ENCODE data around the gene DAPL1.

Gene DAPL1, protein sequence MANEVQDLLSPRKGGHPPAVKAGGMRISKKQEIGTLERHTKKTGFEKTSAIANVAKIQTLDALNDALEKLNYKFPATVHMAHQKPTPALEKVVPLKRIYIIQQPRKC

DNA sequence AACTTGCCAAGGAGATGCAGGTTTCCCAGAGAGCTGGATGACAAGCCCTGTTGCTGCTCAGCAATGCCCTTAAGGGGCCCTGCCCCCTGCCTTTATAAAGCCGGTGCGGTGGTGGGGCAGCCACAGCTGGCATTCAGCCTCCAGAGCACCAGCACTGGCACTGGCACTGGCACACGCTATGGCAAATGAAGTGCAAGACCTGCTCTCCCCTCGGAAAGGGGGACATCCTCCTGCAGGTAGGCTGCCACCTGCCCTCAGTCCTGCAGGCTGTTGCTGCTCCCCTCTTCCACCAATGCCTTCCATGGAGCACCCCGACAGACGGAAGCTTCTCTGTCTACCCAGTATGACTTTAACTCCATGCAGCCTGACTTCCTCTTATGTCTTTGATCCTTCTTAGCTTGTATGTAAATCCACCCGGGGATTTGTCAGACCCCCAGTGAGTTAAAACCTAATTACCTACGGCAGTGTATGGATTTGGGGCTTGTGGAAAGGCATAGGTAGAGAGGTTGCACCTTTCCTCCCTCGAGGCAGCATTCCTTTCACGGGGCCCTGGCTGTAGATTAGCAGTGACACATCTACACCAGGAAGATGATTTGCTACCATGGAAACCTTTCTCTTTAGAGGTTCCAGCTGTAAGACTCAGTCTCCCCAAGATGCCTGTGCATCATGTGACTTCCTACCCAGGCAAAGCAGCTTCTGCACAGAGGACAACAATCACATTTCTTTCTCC is at the start of gene DAPL1:
Gene DAPL1, plus strand, starts transcription at position 123 of the 730 bp plus-strand sequence. Its CDS starts 56 bp downstream, at position 179.
- no peak for DNase-seq

DNA sequence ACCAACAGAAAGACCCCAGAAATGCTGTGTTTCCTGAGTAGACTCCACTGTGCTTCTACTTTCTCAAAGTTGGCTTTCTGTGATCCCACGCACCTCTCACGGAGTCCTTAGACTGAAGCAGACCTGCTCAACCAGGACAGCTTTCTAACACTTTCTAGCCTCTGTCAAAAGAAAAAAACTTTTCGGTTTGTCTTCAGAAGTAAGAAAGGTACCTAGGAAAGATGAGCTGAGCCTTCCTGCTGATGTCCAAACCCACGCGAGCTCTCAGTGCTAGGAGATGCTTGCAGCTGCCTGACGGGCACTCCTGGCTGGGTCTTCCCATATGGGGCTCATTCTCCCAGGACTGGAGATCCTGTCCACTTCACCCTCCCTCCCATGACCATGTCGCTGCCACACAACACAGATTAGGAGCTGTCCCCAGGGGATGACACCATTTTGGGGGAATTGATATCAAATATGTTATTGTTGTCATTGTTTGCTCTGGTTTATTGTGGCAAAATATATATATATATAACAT is 49.2 kb upstream of the DAPL1 start:
- no peak for DNase-seq

DNA sequence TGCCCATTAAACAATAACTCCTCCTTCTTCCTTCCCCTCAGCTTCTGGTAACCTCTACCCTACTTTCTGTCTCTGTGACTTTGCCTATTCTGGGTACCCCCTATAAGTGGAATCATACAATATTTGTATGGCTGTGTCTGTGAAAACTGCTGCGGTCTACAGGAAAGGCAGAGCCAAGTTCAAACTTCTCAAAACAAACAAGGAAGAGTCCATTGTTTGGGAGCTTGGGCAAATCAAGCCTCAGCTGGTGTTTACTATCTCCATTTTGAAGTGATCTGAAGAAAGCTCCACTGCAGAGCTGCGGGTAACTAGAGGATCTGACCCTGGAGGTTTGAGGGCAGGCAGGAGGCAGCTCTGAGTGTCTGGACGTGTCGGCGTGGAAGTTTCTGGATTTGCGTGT is 48.6 kb upstream of the DAPL1 start:
- DNase-seq = no peak

DNA sequence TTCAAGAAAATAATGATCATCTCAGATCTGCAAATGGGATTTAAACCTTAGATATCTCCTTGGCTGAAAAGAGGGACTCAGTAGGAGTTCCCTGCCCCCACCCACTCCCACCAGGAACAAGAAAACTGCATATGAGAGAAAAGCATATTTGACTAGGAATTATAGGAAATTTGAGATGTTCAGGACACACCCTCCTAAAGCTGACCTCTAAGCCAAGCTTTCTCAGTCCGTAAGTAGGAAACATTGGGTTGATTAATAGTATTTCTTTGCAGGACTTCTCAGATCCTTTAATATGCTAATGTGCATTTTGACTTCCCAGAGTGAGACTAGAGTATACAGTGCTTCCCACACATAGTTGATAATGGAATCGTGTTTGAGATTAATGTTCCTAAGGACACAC is 47.8 kb upstream of the DAPL1 start:
- DNase-seq = no peak

DNA sequence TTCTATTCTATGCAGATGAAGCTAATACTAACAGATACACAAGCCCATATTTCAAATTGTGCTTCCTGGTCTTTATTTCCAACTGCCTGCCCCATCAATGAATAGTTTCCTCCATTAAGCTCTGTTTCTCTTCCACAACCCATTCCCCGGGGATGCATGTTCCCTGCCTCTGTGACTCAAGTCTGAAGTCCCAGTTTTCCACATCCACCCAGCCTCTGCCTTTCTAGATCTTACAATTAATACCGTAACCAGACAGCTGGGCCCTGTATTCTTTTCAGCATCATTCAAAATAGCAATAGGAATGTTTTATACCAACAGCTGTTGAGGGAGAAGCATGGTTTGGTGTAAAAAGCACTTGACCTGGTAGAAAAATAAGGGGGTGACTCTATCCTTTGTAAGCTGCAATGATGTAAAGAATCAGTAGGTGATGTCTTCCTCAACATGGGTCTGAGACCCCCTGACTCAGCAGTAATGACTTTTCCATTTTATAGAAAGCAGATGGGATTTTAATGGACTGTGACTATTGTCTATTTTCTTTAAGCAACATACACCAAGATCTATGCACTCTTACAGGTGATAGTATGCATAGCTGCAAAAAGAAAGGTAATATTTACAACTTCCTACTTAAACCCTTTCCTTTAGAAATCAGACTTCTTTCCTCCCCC is 46.1 kb upstream of the DAPL1 start:
- DNase-seq = no peak

DNA sequence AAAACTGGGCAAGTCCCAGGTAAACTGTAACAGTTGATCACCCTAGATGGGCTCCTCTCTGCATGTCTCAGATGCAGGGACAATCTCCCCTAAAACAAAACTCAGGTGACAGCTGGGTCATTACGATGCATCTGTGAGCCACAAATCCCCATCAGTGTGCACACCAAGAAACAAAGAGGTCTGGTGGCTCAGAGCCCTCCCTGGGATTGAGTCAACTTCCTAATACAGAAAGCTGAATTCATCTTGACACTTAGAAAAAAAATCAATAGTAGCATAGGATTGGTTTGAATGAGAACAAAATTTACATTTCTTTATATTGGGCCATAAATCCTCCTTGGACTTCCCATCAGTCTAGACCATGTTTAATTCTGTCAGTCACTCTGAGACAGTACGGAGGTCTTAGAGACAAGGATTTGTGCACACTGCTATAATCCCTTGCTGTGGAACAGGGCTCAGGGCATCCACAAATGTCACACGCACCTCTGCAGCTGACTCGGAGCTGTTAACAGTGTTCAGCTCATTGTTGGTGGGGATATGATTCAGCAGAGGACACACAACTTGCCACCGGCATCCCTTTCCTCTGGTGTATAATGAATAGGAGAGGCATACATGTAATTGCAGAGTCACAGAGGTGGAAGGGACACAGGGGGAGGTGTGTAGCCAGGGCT is 44.5 kb upstream of the DAPL1 start:
- no peak for DNase-seq

DNA sequence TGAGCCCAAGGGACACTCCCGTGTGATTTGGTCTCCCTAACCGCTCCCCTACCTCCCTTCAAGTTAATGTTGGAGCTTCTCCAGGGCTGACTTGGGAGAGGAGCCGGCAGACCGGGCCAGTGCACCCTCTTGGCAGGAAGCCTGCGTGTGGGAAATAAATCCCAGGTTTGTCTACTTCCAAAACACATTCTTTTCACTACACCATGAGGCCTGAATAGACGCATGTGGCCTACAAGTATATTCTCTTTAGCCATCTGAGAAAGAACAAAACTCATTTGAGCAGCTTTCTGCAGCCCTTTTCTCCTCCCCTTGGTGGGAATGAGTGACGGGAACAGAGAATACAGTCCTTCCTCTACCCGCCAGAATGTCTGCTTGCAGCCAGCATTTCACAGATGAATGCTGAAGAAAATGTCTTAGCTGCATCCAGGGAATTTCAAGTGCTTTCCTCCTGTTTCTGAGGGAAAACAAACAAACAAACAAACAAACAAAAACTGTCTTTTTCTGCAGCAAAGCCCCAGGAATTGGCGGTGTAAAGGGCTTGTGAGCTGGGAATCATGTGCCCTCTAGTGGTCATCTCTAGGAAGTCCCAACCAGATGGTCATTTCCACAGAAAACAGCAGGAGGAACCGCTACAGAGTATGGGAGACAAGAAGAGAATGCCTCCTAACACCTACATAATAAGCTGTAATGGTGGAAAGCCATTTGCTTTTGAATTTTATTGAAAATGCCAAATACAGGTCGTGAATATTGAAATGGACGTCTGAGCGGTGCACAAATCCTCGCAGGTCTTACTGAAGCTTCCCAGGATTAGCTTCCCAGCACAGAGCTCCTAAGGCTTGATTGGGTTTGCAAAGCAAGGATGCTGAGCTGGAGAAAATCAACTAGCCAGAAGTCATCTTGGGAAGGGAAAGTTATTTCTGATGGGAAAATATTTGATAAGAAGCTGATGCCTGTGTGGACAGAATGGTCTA is 41.2 kb upstream of the DAPL1 start:
- DNase-seq = peak; percentile 34

DNA sequence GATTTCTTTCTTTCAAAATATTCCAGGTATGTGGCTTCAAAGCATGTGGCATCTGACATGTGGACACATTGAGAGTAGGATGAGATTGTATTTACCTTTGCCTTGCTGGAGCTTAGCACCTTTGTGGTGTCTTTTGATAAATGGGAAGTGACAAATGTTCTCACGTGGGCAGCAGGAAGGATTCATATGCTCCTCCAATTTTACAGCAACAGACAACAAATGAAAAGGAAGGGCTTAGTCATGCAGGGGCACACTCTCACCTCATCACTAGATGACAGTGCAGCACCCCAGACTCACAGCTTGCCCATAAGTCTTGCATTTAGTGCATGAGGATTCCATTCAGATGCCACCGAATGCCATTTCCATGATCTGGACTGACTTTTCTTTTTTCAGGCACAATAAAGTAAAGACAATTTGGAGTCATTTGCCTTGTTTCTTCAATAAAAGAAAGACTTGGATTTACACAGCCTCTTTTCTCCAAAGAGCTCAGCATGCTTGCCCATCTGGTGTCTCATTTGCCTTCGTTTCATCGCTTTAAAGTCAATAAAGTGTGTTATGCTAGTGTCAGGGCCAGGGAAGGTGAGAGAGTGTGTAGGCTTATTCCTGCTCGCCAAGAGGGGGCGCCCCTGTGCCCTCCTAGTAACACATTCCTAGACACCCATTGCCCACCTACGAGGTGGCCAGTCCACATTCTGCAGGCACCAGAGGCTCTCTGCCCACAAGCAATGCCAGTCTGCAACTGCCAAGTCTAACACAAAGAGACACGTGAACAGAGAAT is 39.6 kb upstream of the DAPL1 start:
- DNase-seq = peak; percentile 7

DNA sequence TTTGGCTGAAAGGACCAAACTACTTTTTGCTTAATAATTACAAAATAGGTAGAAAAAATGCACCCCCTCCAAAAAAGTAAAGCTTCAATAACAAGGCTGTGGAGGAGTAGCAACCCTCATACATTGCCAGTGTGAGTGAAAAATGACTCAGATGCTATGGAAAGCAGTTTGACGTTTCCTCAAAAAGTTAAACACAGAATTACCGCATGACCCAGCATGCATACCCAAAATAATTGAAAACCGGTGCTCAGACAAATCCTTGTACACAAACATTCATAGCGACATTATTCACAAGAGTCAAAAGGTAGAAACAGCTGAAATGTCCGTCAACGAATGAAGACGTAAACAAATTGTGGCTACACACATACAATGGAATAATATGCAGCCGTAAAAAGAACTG is 38.8 kb upstream of the DAPL1 start:
- no peak for DNase-seq

DNA sequence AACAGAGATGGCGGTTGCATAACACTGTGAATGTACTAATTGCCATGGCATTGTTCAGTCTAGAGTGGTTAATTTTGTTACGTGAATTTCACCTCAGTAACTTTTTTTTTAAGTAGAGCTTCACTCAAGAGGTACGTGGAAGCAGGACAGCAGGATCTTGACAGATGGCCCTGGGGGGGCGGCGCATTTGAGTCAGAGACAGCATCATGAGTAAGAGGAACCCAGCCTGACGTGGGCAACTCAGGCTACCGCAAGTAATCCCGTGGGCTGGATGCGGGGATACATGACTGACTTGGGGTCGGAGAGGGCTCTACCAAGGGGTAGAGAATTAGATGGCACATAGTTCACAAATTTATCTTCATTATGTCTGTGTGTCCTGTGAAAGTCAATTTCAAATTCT is 38.1 kb upstream of the DAPL1 start:
- no peak for DNase-seq

DNA sequence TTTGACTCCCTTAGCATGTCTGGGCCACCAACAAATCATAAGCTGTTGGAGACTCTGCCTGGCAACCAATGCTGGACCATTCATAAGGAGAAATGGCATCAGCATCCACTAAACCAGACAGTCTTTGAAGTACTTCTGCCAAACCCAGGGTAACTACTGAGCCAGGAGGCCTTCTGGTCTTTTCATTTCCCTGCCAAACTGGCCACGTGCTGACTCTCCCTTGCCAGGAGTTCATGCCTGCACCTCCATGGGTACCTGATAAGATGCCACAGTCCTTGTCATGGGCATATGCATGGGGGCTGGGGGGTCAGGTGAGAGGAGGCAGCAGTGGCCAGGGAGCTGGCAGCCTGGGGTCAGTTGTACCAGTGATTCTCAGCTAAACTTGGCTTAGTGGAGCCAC is 34.2 kb upstream of the DAPL1 start:
- no peak for DNase-seq

DNA sequence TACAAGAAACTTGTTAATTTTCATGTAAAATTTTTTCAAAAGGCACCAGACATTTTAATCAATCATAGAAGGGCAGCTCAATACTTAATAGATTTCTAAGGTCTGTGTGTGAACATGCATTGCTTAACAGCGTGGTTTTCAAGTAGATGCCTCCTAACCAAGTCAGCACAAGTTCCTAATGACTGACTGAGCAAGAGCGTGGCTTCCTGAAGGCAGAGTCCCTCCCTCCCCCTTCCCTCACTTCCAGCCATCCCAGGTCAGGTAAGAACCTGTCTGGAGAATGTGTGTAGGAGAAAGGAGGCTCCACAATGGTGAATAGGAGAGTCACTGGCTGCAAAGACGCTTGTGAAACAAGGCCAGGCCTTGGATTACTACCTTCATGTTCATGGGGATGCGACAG is 33.5 kb upstream of the DAPL1 start:
- DNase-seq = peak; percentile 24

DNA sequence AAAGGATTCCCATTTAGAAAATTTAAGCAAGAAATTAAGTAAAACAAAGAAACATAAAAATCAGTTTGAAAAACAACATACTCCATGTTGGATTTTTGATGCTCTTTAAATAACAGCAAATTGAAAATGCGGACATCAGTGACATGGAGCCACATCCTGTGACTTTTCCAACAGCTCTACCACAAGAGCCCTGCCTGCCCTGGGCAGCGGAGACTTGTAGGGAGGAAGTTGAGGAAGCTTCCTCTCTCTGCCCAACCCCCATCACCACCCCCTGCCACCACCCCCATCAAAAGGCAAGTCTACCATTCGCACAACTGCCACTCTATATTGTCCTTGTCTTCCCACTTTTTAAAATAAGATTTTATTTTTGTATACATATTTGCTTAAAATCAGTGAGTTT is 32.8 kb upstream of the DAPL1 start:
- no peak for DNase-seq

DNA sequence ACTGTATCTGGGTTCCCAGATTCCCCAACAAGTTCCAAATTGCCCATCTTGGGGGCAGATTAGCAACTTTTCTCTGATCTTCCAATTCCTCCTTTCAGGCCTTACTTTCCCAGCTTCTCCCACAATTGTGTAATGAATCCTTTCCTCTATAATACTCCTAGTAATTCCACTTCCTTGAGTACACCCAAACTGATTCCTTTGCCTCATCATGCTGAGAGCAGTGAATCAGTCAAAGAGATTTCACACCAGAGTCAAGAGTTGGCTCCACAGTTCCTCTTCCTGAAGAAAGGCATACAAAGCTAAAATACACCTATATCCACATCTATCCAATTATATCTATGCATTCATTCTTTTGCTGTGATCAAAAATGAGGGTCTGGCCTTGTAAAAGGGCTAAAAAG is 28.6 kb upstream of the DAPL1 start:
- DNase-seq = no peak

DNA sequence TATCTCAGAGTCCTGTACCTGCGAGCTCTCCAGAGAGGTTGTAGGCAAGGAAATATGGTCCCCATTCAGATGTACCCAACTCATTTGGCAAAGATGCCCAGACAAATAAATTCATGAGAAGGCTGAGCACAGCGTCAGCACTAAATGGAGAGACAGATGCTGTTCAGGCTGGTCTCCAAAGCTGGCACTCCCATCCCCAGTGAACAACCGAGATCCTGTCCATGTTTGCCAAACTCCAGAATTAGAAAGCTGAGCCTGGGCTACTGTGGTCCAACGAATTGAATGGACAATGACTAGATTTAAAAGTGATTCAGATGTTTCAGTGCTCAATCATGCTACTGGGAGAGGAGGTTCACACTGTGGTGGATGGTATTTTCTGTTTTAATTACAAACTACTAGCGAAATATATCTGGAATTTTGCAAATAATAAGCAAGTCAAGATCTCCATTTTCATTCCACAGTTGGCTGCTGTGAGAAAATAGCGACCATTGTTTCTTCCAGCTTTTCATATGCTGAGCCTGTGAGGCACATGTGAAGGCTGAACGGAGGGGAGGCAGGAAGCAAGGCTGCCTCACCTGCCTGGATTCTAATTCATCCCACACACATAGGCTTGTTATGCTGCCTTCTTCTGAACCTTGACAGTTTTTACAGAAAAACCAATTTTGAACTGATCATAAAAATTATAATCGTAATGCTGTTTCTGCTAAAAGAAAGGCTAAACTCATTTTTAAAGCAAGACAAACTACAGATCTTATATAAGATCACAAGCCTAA is 22.6 kb upstream of the DAPL1 start:
- DNase-seq = no peak

DNA sequence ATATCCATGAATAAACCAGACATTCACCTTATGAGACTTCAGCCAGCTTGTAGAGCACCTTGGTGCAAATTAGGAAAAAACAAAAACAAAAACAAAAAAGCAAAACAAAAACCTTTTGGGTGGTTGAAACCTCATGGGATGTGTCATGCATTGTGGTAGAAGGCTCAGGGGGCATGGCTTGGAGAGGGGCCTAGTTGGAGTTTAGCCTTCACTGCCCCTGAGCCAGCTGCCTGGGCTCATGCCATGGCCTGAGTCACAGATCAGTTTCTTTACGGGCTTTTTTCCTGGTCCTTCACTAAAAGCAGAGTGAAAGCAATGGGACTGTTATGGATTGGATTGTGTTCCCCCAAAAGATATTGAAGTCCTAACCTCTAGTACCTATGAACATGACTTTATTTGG is 22.0 kb upstream of the DAPL1 start:
- DNase-seq = no peak

DNA sequence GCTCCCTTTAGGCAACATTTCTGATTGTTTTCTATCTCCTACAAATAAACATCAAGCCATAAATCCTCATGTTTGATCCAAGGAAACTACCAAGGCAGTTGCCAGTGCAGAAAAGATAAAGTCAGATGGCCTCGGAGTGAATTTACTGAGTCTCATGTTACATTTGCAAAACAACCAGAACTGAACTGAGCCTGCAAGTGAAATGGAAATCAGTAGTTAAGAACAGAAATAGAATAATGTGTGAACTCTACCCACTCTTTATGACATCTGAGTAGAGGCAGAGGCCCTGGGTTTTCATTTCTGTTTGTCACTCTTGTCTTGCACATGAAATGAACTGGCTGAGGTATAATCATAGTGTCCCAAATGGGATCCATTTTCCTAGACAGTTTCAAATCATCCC is 20.4 kb upstream of the DAPL1 start:
- no peak for DNase-seq

DNA sequence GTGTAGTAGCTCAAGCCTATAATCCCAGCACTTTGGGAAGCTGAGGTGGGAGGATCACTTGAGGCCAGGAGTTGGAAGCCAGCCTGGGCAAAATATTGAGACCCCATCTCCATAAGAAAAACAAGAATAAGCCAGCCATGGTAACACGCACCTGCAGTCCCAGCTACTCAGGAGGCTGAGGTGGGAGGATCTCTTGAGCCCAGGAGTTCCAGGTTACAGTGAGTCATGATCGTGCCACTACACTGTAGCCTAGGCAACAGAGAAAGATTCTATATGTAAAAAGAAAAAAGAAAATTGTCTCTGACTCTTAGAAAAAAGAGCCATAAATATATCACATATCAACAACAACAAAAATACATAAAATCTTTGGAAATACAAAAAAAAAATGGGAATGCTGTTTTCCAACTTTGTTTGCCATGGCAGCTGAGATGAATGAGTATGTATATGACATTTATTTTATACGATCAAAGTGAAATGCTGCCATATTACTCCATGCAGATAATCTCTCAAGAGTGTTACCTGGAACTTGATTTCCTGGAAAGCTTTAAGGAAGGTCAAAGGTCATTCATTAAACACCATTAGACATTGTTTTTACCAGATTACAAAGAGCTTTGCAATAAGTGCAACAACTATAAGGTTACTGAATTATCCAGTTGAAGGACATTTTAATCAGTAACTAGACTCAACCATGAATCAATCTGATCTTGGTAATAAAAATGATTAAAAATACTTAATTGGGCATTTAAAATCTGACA is 19.7 kb upstream of the DAPL1 start:
- DNase-seq = no peak

DNA sequence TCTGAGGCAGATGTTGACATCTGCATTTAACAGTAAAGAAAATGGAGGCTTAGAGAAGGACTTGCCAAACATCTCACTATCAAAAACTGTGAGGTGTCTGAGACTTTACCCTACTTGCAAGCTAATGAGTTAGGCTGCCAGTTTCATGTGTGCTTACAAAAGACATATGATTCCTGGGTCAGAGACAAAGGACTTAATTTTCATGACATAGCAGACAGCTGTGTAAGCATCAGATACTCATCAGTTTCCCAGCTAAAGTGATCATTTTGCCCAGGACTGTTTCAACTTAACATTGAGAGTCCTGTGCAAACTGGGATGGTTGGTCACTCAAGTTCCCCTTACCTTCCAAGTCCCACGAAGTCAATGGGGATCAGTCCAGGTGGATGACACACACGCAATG is 18.9 kb upstream of the DAPL1 start:
- DNase-seq = no peak

DNA sequence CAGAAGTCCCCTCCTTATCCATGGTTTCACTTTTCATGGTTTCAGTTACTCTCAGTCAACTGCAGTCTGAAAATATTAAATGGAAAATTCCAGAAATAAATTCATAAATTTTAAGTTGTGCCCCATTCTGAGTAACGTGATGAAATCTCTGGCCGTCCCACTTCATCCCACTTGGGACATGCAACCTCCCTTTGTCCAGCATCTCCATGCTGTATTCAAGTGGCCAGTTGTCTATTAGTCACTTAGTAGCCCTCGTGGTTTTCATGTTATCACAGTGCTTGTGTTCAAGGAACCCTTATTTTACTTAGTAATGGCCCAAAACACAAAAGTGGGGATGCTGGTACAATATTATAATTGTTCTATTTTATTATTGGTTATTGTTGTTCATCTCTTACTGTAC is 18.0 kb upstream of the DAPL1 start:
- no peak for DNase-seq

All from KG1 (cell line).